Measurements from ENCODE around the gene MAMLD1.
A peak's percentile ranks its signal among the peaks of the same experiment; 100 is the strongest.

The MAMLD1 gene

DNA sequence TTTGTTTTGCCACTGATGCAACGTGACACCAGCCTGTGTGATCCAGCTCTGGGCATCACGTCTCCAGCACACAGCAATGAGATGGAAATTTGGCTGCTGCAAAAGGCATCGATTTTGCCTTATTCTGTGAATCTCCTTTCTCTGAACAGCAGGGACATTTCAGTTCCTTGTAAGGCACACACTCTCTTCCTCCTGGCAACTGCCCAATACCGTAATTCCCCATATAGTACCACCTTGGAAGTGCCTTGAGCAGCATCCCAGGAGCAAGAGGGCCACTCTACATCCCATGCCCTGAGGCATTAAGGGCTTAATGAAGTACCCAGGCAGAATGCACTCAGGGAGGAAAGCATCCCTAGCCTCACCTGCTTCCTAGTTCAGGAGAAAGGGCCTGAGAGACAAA is 10.5 kb upstream of the MAMLD1 start:
- no peak overlapping the region for H3K4me3 ChIP-seq
- H3K27ac ChIP-seq = no peak overlapping the region

DNA sequence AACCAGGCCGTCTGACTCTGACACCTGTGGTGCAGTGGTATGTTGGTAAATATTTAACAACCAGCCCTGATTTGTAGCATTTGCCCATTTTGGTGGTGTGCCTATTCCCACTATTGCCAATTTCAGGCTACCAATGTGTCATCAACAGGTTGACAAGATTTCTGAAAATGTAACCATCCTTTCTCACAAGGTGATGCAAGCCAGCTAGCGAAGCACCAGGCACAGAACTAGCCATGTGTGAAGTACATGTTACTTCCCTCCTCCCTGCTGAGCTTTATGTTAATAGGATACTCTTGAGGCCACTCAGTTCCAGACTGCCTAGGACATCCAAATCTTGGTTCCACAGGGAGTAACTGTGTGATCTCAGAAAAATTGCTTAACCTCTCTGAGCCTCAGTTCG is 7.2 kb upstream of the MAMLD1 start:
- Histone ChIP-seq H3K4me3 (no peak overlapping the region), H3K27ac (no peak overlapping the region)

DNA sequence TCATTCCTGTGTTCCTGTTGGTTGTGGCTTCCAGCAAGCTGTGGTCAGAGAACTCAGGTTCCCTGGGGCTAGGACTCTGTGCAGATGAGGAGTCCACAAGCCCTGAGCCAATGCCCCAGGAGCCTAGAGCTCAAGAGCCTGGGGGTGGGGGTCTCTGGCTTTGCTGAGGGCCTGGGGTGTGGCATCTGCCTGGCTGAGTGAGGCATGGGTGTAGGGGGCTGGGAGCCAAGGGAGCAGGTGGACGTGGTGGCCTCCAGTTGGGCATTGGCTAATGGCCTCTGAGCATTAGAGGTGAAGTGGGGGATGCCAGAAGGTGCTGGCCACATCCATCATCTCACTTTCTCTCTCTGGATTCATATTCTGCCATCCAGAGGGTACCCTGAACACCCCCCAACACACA is 5.3 kb upstream of the MAMLD1 start:
- Histone ChIP-seq H3K4me3 (no peak overlapping the region), H3K27ac (no peak overlapping the region)

- no peak overlapping the region for H3K27ac ChIP-seq
- H3K4me3 ChIP-seq = no peak overlapping the region
Observed at GRCh38 chrX:150358651-150359050, 4.5 kb upstream of the MAMLD1 start.

- Histone ChIP-seq H3K27ac (no peak overlapping the region), H3K4me3 (no peak overlapping the region)
Observed at GRCh38 chrX:150360331-150360730, 2.8 kb upstream of the MAMLD1 start.

DNA sequence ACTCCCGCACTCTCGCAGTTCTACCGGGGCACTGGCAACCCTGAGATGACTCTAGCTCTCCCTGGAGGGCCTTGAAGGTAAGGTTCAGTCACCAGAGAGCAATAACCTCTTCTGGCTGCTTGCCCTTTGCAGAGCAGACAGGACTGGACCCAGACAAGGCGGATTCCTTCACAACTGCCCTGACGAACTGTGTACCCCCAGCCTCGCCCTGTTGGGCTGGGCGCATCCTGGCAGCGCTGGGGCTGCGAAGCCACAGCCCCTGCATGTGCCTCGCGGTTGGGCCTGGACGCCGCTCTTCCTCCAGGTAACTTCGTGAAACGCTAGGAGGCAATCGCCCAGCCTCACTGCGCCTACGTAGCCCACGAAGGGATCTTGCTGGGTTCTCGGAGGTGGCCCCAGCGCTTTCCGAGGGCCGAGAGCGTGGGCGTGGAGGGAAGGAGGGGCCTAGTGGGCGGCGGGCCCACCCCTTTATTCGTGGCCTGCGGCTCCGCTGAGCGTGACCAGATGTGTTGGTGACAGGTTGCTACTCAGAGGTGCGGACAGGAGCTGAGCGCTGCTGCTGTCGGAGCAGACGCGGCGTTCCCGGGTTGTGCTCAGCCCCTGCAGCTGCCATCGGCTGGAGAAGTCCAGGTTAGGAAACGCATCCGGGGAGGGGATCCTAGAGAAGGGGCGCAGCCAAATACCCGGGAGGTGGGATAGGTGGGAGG is 1.9 kb upstream of the MAMLD1 start:
- H3K27ac ChIP-seq = no peak overlapping the region
- peak overlapping the region in 2 of 7 experiments; percentile 52 to 55 for H3K4me3 ChIP-seq

- peak overlapping the region in 4 of 7 experiments; percentile 6 to 55 (median 51) for H3K4me3 ChIP-seq
- H3K27ac ChIP-seq = peak overlapping the region in 1 of 21 experiments; percentile 80
Observed at GRCh38 chrX:150361777-150362351, 1.3 kb upstream of the MAMLD1 start.

GRCh38 chrX:150363561-150364346 is 637 bp downstream of the MAMLD1 start:
- peak overlapping the region in 15 of 21 experiments; percentile 12 to 87 (median 75) for H3K27ac ChIP-seq
- peak overlapping the region; percentile 45 to 56 (median 50) for H3K4me3 ChIP-seq

DNA sequence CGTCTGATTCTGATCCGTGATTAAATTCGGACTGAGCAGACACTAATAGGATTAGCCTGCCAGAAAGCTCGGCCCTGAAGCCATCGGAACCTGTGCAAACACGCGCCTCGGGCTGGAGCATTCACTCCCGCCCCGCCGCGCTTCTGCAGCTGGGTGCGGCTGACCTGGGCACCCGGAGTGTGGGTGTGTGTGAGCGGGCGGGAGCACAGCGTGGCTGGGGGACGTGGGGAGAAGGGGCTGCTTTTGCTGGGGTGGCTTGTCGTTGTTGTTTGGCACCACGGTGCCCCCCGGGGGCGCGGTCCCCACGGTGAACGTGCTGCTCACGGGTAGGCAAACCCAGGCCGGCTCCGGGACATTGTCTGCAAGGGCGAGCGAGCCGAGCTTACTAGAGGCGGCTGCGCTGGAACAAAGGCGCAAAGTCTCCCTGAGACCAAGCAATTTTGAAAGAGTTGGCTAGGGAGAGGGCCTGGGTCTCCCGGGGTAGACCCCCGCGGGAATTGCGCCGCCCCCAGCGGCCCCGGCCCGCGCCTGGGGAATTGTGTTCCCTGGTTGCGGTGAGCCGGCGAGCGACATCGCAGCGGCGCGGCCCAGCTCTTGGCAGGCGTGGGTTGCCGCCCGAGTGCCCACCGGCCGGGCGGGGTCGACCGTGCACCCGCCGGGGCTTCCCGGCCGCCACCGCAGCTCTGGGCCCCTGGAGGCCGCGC is 1.4 kb downstream of the MAMLD1 start:
- Histone ChIP-seq H3K27ac (peak overlapping the region in 16 of 21 experiments; percentile 46 to 87 (median 75)), H3K4me3 (peak overlapping the region; percentile 45 to 56 (median 50))

DNA sequence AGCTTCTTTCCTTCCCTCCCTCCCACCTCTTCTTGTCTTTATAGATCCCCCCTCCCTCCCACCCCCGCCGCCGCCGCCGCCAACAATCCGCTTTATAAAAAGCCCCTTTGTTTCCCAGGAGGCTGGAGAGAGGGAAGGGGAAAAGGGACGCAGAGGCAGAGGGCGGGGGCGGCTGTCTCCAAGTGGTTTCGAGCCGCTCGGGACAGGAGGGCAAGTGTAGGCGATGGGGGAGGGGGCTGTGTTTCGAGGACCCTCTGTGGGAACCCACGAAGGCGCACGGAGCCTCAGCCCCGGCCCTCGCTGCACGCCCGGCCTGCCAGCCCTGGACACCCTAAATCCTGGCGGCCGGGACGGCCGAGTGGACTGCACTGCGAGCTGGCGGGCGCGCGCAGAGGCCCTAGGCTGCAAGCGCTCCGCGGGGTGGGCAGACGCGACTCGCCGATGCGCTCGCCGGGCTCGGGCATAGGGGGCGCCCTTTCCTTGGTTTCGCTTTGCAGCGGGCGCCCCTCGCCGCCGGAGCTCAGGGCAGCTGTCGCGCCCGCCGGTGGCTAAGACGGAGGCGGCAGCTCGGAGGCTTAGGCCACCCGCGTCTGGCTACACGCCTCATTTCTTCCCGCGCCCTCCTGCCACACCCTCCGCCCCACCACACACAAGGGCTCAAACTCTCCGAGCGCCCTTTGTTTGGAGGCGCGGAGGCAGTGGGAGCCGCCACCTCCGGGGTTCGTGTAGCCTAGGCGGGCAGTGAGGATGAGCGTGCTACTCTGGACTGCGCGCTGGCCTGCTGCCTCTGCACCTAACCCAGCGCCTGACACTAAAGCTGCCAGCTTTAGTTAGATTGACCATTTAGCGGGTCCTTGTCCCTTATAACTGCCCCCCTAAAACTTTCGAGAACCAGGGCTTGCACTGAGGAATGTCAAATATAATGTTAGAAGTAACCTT is 2.2 kb downstream of the MAMLD1 start:
- Histone ChIP-seq H3K4me3 (peak overlapping the region; percentile 45 to 56 (median 50)), H3K27ac (peak overlapping the region in 19 of 21 experiments; percentile 9 to 87 (median 73))

DNA sequence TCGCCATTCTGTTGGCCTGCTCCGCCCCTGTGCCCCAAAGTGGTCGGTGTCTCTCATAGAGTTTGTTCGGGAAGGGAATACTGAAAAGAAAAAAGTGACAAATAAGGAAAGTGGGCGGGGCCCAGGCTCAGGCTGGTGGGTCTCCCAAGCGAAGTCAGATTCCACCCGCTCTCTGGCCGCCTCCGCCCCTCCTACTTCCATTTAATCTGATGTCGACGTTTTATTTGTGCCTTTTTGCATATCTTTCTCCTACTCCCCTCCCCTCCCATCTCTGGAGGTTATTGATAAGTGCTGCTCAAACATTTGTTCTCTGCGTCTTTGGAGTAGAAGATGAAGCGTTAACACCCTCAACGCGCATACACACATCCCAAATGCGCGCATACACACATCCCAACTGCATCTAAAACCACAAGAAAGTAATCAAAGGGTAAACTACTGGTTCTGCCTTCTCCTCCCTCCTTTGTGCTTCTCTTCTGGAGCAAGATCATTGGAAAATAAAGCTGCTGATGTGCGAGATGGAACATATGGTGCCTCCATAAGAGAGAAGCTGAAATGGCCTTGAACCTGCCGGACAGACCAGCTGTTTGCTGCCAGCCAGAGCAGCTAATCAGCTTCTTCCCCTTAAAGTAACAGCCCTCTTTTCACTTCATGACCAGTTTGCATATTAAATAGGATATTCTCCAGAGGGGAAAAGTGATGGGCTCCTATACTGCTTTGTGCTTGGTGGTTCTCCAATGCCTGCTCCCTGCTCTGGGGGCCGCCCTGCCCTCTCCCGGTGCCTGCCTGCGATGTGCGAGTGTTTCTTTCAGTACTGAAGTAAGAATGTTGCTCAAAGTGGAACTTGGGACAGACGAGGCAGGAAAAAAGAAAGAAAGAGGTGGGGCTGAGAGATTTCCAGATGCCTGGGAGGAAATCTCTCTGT is 3.1 kb downstream of the MAMLD1 start:
- peak overlapping the region in 16 of 21 experiments; percentile 22 to 87 (median 75) for H3K27ac ChIP-seq

GRCh38 chrX:150366951-150367545 is 3.9 kb downstream of the MAMLD1 start:
- Histone ChIP-seq H3K4me3 (peak overlapping the region in 1 of 7 experiments; percentile 52), H3K27ac (peak overlapping the region in 13 of 21 experiments; percentile 22 to 86 (median 62))

More for the DNA sequence above, 3.1 kb downstream of the MAMLD1 start:
- peak overlapping the region; percentile 45 to 56 (median 50) for H3K4me3 ChIP-seq

DNA sequence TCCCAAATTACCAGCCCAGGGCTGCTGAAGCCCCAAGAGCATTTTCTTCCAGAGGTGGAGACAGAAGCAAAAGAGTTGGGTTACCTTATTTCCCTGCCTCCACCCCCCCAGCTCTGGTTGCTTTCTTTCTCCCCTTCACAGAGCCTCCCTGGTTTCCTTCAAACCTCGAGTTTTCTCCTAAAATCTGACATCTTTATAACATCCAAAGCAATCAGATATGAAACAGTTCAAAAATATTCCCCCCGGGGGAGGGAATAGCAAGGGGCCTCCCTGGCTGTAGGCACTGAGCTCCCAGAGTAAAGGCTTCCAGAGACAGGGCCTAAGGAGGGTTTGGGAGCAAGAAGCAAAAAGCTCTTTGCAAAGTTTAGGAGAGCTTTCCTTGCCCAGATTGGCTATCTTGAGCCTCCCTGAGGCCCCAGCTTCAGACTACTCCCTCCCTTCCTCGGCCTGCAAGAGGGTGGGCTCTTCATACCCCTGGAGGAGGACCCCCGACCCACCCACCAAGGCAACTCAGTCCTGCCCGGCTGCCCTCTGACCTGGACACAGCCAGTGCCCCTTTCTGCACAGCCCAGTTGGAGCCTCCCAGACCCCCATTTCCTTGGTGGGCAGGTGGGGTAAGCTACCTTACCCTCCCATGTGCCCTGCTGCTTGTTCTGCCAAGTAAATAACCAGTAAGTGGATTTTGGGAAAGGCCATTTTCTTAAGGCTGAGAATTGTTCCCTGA is 7.6 kb downstream of the MAMLD1 start:
- no peak overlapping the region for H3K27ac ChIP-seq

GRCh38 chrX:150371877-150372276 is 8.8 kb downstream of the MAMLD1 start:
- Histone ChIP-seq H3K27ac (peak overlapping the region in 1 of 21 experiments; percentile 23), H3K4me3 (no peak overlapping the region)

More for the DNA sequence above, 7.6 kb downstream of the MAMLD1 start:
- H3K4me3 ChIP-seq = no peak overlapping the region

DNA sequence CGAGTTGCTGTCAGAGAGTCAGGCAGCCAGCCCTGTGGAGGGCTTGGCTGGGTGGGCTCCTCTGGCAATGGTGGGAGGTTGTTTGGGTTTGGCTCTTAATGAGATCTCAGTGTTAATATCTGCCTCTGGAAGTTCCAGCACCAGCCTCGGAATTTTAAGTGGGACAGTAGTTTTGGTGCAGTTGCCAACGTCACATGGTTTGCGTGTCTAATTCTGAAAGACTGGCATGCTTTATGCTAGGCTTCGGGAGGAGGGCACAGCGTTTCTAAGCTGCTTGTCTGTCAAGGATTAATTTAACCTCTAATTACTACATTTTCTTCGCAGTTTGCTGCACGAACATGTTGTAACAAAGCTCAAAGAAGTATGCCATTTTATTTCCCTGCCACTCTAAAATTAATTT is 9.2 kb downstream of the MAMLD1 start:
- H3K4me3 ChIP-seq = no peak overlapping the region
- peak overlapping the region in 1 of 21 experiments; percentile 23 for H3K27ac ChIP-seq

DNA sequence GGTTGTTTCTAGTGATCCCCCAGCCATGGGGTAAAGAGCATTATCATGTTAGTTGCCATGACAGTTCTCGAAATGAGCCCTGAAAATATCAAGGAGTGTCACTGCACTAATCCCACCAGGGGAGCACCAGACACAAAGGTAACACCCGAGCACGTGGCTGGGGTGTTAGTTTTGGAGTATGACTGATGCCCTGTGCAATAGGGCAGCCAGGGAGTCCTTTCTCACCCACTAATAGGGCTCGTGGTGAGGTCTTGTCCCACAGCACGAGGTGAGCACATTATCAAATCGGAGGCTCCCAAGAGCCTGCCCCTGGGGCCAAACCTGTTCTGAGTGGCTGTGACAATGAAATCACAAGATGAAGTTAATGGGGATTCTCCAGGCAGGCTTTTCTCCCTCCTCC is 9.6 kb downstream of the MAMLD1 start:
- Histone ChIP-seq H3K27ac (peak overlapping the region in 1 of 21 experiments; percentile 52), H3K4me3 (no peak overlapping the region)
